ENCODE results near the gene DISP1. TPM values are rescaled to one million over a fixed set of nuclear protein-coding genes. Genes with fewer than 3 reads are reported as not detected.

DISP1 gene
- total and polyA plus RNA-seq, 4 donors: 4.4 to 25.7 (median 8.7) TPM

- Histone ChIP-seq H3K27ac (ENCODE audit: low read depth in 1 of 2, low read length in 1 of 2) (peak overlapping the region in 1 of 2 donors; percentile 33), H3K4me3 (no peak overlapping the region), H3K4me1 (ENCODE audit: control insufficient read depth in 5 of 5, insufficient read depth in 5 of 5, low read length in 5 of 5) (peaks cover 0 to 32% (median 6%) of the 10 kb centered on the region in 5 donors), H3K36me3 (ENCODE audit: control insufficient read depth in 4 of 4, insufficient read depth in 4 of 4, low read length in 4 of 4) (peaks cover 0 to 3% (median 0%) of the 10 kb centered on the region in 4 donors), H3K9me3 (ENCODE audit: control insufficient read depth in 4 of 4, insufficient read depth in 3 of 4, low read length in 3 of 4) (no peaks in the 10 kb centered on the region), H3K27me3 (ENCODE audit: control insufficient read depth in 3 of 3, insufficient read depth in 3 of 3, low read length in 2 of 3) (no peaks in the 10 kb centered on the region), H3K9ac (ENCODE audit: insufficient read depth in 1 of 2, low read length in 2 of 2) (peak overlapping the region in 1 of 2 donors; percentile 59)
- DNase-seq (peak in 2 of 3 donors; percentile 52 to 63), ATAC-seq (ENCODE audit: insufficient read depth, low FRiP score) (peak; percentile 56)
- TF ChIP-seq CTCF (IDR thresholded peaks at IDR 0.05; ENCODE audit: control extremely low read depth, extremely low read depth): no peak
- 57 to 76% methylated on average over 1 of the region's 1 CpG for WGBS, 2 donors
Observed at GRCh38 chr1:222817529-222817928, 2.7 kb downstream of the DISP1 start.

DNA sequence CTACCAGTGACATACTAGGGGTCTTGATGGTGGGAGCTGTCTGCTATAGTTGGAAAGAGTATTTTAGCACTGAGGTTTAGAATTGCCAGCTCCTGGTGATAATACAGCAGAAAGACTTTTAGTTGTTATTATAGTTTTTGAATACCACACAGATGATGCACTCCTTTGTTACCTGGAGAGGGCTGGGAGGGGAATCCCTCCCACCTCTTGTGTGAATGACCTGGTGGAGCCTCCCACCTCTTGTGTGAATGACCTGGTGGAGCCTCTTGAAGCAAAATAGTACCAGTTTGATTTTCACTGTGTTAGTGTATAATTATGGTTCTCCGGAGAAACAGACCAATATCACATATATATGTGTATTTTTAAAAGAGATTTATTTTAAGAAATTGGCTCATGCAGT is 3.3 kb downstream of the DISP1 start:
- H3K9ac ChIP-seq (ENCODE audit: insufficient read depth in 1 of 2, low read length in 2 of 2): no peak overlapping the region
- no peaks in the 10 kb centered on the region for H3K9me3 ChIP-seq (ENCODE audit: control insufficient read depth in 4 of 4, insufficient read depth in 3 of 4, low read length in 3 of 4)
- 68 to 89% methylated on average over 1 of the region's 1 CpG for WGBS, 2 donors
- H3K27ac ChIP-seq (ENCODE audit: low read depth in 1 of 2, low read length in 1 of 2): peak overlapping the region in 1 of 2 donors; percentile 33
- no peaks in the 10 kb centered on the region for H3K27me3 ChIP-seq (ENCODE audit: control insufficient read depth in 3 of 3, insufficient read depth in 3 of 3, low read length in 2 of 3)
- H3K4me1 ChIP-seq (ENCODE audit: control insufficient read depth in 5 of 5, insufficient read depth in 5 of 5, low read length in 5 of 5): peaks cover 0 to 32% (median 6%) of the 10 kb centered on the region in 5 donors
- ATAC-seq (ENCODE audit: insufficient read depth, low FRiP score) (no peak), DNase-seq (no peak)
- TF ChIP-seq CTCF (IDR thresholded peaks at IDR 0.05; ENCODE audit: control extremely low read depth, extremely low read depth): no peak
- no peak overlapping the region for H3K4me3 ChIP-seq
- peaks cover 0 to 3% (median 0%) of the 10 kb centered on the region in 4 donors for H3K36me3 ChIP-seq (ENCODE audit: control insufficient read depth in 4 of 4, insufficient read depth in 4 of 4, low read length in 4 of 4)

DNA sequence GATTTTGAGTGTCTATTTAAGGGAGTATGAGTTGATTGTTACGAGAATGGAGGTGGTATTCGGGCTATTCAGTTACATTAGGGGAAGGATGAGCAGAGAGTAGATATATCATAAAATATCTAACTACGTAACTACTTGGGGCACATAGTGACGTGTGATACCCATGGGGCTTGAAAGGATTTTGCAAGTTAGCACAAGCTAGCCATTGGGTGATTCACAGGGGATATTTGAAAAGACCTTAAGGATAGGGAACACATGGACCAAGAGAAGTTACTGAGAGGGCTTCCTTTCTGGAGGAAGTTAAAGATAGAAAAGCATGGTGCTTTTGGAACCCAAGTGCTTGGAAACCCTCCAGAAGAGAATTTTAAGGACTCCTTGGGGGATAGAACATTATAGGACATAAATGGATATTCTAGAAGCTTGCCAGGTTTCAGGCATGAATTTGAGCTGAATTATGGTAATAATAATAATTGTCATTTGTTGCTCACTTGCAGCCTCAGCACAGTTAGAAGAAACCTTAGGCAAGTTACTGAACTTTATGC is 5.4 kb downstream of the DISP1 start:
- ATAC-seq (ENCODE audit: insufficient read depth, low FRiP score): no peak
- Histone ChIP-seq H3K27ac (ENCODE audit: low read depth in 1 of 2, low read length in 1 of 2) (no peak overlapping the region), H3K36me3 (ENCODE audit: control insufficient read depth in 4 of 4, insufficient read depth in 4 of 4, low read length in 4 of 4) (peaks cover 0 to under 1% (median 0%) of the 10 kb centered on the region in 4 donors), H3K9ac (ENCODE audit: insufficient read depth in 1 of 2, low read length in 2 of 2) (no peak overlapping the region), H3K9me3 (ENCODE audit: control insufficient read depth in 4 of 4, insufficient read depth in 3 of 4, low read length in 3 of 4) (no peaks in the 10 kb centered on the region), H3K27me3 (ENCODE audit: control insufficient read depth in 3 of 3, insufficient read depth in 3 of 3, low read length in 2 of 3) (no peaks in the 10 kb centered on the region), H3K4me1 (ENCODE audit: control insufficient read depth in 5 of 5, insufficient read depth in 5 of 5, low read length in 5 of 5) (peaks cover 0 to 33% (median 6%) of the 10 kb centered on the region in 5 donors), H3K4me3 (no peak overlapping the region)
- DNase-seq: no peak
- 88 to 93% methylated on average over 4 of the region's 4 CpGs for WGBS, 2 donors
- TF ChIP-seq CTCF (IDR thresholded peaks at IDR 0.05; ENCODE audit: control extremely low read depth, extremely low read depth): no peak

DNA sequence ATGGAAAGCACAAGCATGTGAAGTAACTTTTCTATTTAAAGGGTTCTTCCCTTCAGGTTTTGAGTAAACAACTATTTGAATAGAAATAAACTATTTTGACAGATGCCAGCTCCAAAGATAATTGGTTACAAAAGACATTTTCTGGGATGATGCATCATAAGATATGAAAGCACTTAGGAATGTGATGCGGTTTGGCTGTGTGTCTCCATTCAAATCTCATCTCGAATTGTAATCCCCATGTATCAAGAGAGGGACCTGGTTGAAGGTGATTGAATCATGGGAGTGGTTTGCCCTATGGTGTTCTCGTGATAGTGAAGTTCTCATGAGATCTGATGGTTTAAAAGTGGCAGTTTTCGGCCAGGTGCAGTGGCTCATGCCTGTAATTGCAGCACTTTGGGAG is 6.4 kb downstream of the DISP1 start:
- peaks cover 0 to 24% (median 6%) of the 10 kb centered on the region in 5 donors for H3K4me1 ChIP-seq (ENCODE audit: control insufficient read depth in 5 of 5, insufficient read depth in 5 of 5, low read length in 5 of 5)
- no peaks in the 10 kb centered on the region for H3K36me3 ChIP-seq (ENCODE audit: control insufficient read depth in 4 of 4, insufficient read depth in 4 of 4, low read length in 4 of 4)
- no peak overlapping the region for H3K9ac ChIP-seq (ENCODE audit: insufficient read depth in 1 of 2, low read length in 2 of 2)
- H3K9me3 ChIP-seq (ENCODE audit: control insufficient read depth in 4 of 4, insufficient read depth in 3 of 4, low read length in 3 of 4): no peaks in the 10 kb centered on the region
- H3K27me3 ChIP-seq (ENCODE audit: control insufficient read depth in 3 of 3, insufficient read depth in 3 of 3, low read length in 2 of 3): no peaks in the 10 kb centered on the region
- no peak overlapping the region for H3K4me3 ChIP-seq
- DNase-seq: no peak
- 91 to 97% methylated on average over 4 of the region's 4 CpGs for WGBS, 2 donors
- no peak overlapping the region for H3K27ac ChIP-seq (ENCODE audit: low read depth in 1 of 2, low read length in 1 of 2)
- ATAC-seq (ENCODE audit: insufficient read depth, low FRiP score): no peak
- no peak for TF ChIP-seq CTCF (IDR thresholded peaks at IDR 0.05; ENCODE audit: control extremely low read depth, extremely low read depth)
